KMS-11 (cell line): ENCODE results near the gene CAMK4.
"Not testable (repeated sequence)": the region's sequence is repeated elsewhere in the genome, so short reads cannot be mapped to it uniquely, and the experiment has no call there.

Experiments
- H2AFZ ChIP-seq: fragments of 200-600 bp; sonication (generic); 2 replicates; pipeline ENCODE4 v1.6.1; 2016; ENCODE audit warnings: antibody characterized with exemption, mixed run types, low read depth
- H3K27ac ChIP-seq: fragments of 200-600 bp; sonication (generic); 2 replicates; pipeline ENCODE4 v1.6.1; 2016; ENCODE audit warnings: mild to moderate bottlenecking, mixed run types
- H3K27me3 ChIP-seq: fragments of 200-600 bp; sonication (generic); 2 replicates; pipeline ENCODE4 v1.6.1; 2017; ENCODE audit warnings: mild to moderate bottlenecking, low read depth, mixed run types, moderate library complexity; ENCODE audit not compliant: insufficient read depth
- H3K36me3 ChIP-seq: fragments of 200-600 bp; sonication (generic); 2 replicates; pipeline ENCODE4 v1.6.1; 2017; ENCODE audit warnings: mild to moderate bottlenecking, mixed run types; ENCODE audit not compliant: insufficient read depth
- H3K4me1 ChIP-seq: fragments of 200-600 bp; sonication (generic); 2 replicates; pipeline ENCODE4 v1.6.1; 2016; ENCODE audit warnings: mild to moderate bottlenecking, low read depth, mixed run types; ENCODE audit not compliant: poor library complexity, severe bottlenecking
- H3K4me2 ChIP-seq: fragments of 200-600 bp; sonication (generic); 2 replicates; pipeline ENCODE4 v1.7.0; 2016; ENCODE audit warnings: mild to moderate bottlenecking, mixed run types
- H3K4me3 ChIP-seq: fragments of 200-600 bp; sonication (generic); IDR thresholded peaks from 2 replicates; pipeline ENCODE4 v1.6.1; 2017; ENCODE audit warnings: low read depth, low read length, mixed read lengths; ENCODE audit not compliant: insufficient read depth
- H3K79me2 ChIP-seq: fragments of 200-600 bp; sonication (generic); 2 replicates; pipeline ENCODE4 v1.6.1; 2016; ENCODE audit warnings: low read depth, mixed run types; ENCODE audit not compliant: insufficient read depth
- H3K9ac ChIP-seq: fragments of 200-600 bp; sonication (generic); 2 replicates; pipeline ENCODE4 v1.6.1; 2016; ENCODE audit warnings: mild to moderate bottlenecking, mixed run types
- H4K20me1 ChIP-seq: fragments of 200-600 bp; sonication (generic); 2 replicates; pipeline ENCODE4 v1.6.1; 2016; ENCODE audit warnings: mild to moderate bottlenecking, mixed run types; ENCODE audit not compliant: insufficient read depth
- TF ChIP-seq, protein P1 (sequence below): fragments of 200-600 bp; sonication (generic); conservative IDR thresholded peaks from 2 replicates; pipeline ENCODE4 v1.6.1; 2017; ENCODE audit warnings: low read depth, mild to moderate bottlenecking, antibody characterized with exemption, low read length, moderate library complexity, mixed read lengths

Gene CAMK4

GRCh38 chr5:111404270-111404769, 180.1 kb downstream of the CAMK4 start:
- Histone ChIP-seq H3K4me2 (no peak overlapping the region), H3K4me3 (no peak overlapping the region), H3K9ac (no peak overlapping the region), H3K4me1 (no peaks in the 10 kb centered on the region), H3K79me2 (no peaks in the 10 kb centered on the region), H3K36me3 (no peaks in the 10 kb centered on the region), H3K27me3 (no peaks in the 10 kb centered on the region), H2AFZ (no peak overlapping the region), H3K27ac (no peak overlapping the region), H4K20me1 (no peaks in the 10 kb centered on the region)
- TF ChIP-seq, protein P1, sequence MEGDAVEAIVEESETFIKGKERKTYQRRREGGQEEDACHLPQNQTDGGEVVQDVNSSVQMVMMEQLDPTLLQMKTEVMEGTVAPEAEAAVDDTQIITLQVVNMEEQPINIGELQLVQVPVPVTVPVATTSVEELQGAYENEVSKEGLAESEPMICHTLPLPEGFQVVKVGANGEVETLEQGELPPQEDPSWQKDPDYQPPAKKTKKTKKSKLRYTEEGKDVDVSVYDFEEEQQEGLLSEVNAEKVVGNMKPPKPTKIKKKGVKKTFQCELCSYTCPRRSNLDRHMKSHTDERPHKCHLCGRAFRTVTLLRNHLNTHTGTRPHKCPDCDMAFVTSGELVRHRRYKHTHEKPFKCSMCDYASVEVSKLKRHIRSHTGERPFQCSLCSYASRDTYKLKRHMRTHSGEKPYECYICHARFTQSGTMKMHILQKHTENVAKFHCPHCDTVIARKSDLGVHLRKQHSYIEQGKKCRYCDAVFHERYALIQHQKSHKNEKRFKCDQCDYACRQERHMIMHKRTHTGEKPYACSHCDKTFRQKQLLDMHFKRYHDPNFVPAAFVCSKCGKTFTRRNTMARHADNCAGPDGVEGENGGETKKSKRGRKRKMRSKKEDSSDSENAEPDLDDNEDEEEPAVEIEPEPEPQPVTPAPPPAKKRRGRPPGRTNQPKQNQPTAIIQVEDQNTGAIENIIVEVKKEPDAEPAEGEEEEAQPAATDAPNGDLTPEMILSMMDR = no peak

GRCh38 chr5:111407562-111407961, 183.4 kb downstream of the CAMK4 start:
- TF ChIP-seq, protein P1 = no peak
- no peak overlapping the region for H2AFZ ChIP-seq
- no peak overlapping the region for H3K4me2 ChIP-seq
- no peaks in the 10 kb centered on the region for H3K4me1 ChIP-seq
- H3K27me3 ChIP-seq = no peaks in the 10 kb centered on the region
- H3K27ac ChIP-seq = no peak overlapping the region
- no peaks in the 10 kb centered on the region for H3K36me3 ChIP-seq
- no peak overlapping the region for H3K4me3 ChIP-seq
- H3K9ac ChIP-seq = no peak overlapping the region
- H4K20me1 ChIP-seq = no peaks in the 10 kb centered on the region
- no peaks in the 10 kb centered on the region for H3K79me2 ChIP-seq

GRCh38 chr5:111408817-111409216, 184.6 kb downstream of the CAMK4 start:
- Histone ChIP-seq H3K36me3 (no peaks in the 10 kb centered on the region), H3K4me1 (no peaks in the 10 kb centered on the region), H4K20me1 (no peaks in the 10 kb centered on the region), H3K79me2 (no peaks in the 10 kb centered on the region), H2AFZ (no peak overlapping the region), H3K27me3 (no peaks in the 10 kb centered on the region), H3K4me2 (no peak overlapping the region), H3K27ac (no peak overlapping the region), H3K4me3 (no peak overlapping the region), H3K9ac (no peak overlapping the region)
- TF ChIP-seq, protein P1 = no peak

GRCh38 chr5:111409266-111409665, 185.1 kb downstream of the CAMK4 start:
- not testable (repeated sequence) for H3K27me3 ChIP-seq, H3K79me2 ChIP-seq, H3K4me3 ChIP-seq, H3K9ac ChIP-seq, H4K20me1 ChIP-seq, H3K4me2 ChIP-seq, H3K4me1 ChIP-seq, H2AFZ ChIP-seq, H3K27ac ChIP-seq, H3K36me3 ChIP-seq

- not testable (repeated sequence) for H4K20me1 ChIP-seq, H3K27ac ChIP-seq, H3K4me1 ChIP-seq, H3K27me3 ChIP-seq, H2AFZ ChIP-seq, H3K4me2 ChIP-seq, H3K36me3 ChIP-seq, H3K9ac ChIP-seq, H3K79me2 ChIP-seq, H3K4me3 ChIP-seq
Measured at GRCh38 chr5:111410067-111410466, 185.9 kb downstream of the CAMK4 start.
